ENCODE measurements around the gene SH2D4B.

GRCh38 chr10:80674809-80675208, 137.1 kb downstream of the SH2D4B start:
- TF ChIP-seq EP300 (IDR thresholded peaks at IDR 0.05) = no peak
- no peak for TF ChIP-seq CTCF (IDR thresholded peaks at IDR 0.05)
- no peak for TF ChIP-seq POLR2A (IDR thresholded peaks at IDR 0.05)

Data from tibial nerve (tissue), 4 donors.